DND-41 (cell line): ENCODE data around the gene MEF2C.

ENCODE experiments used
- EZH2 ChIP-seq: IDR thresholded peaks from 3 replicates; pipeline ENCODE4 v1.6.1; 2012; ENCODE audit warnings: borderline replicate concordance, low read depth, mild to moderate bottlenecking, moderate library complexity, low read length, inconsistent platforms; ENCODE audit not compliant: severe bottlenecking
- TF ChIP-seq, protein P1 (sequence below): IDR thresholded peaks from 2 replicates; pipeline ENCODE4 v1.5.1; 2012; ENCODE audit warnings: borderline replicate concordance, low read length, moderate library complexity, mild to moderate bottlenecking; ENCODE audit not compliant: poor library complexity, severe bottlenecking; ENCODE audit errors: extremely low read depth

DNA sequence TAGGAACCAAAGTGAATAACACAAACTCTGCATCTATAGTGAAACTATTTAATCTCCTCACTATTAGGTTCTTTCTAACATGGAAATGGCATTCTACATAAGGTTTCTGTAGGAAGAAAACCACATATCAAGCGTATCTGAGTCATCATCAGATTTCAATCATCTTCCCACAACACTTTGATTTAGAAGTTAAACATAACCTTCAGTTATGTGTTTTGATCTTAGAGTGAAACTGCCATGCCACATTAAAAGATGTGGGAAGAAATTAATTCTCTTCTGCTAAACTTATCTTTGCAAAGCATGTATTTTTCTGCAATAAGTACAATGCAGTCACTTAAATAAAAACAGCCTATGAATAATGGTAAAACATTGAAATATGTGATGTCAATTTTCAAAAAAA lies 55.0 kb downstream of the MEF2C start:
- TF ChIP-seq, protein P1, sequence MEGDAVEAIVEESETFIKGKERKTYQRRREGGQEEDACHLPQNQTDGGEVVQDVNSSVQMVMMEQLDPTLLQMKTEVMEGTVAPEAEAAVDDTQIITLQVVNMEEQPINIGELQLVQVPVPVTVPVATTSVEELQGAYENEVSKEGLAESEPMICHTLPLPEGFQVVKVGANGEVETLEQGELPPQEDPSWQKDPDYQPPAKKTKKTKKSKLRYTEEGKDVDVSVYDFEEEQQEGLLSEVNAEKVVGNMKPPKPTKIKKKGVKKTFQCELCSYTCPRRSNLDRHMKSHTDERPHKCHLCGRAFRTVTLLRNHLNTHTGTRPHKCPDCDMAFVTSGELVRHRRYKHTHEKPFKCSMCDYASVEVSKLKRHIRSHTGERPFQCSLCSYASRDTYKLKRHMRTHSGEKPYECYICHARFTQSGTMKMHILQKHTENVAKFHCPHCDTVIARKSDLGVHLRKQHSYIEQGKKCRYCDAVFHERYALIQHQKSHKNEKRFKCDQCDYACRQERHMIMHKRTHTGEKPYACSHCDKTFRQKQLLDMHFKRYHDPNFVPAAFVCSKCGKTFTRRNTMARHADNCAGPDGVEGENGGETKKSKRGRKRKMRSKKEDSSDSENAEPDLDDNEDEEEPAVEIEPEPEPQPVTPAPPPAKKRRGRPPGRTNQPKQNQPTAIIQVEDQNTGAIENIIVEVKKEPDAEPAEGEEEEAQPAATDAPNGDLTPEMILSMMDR: no peak
- TF ChIP-seq EZH2: no peak
